ENCODE results near the gene MARK1. TPM values are rescaled to one million over a fixed set of nuclear protein-coding genes. Genes with fewer than 3 reads are reported as not detected.

Gene MARK1
- total RNA-seq, 1 donor from 2014 or later, result 12.5 TPM

- H3K36me3 Mint-ChIP-seq (ENCODE audit: low read depth, unreplicated experiment), result peaks cover 4% of the 10 kb centered on the region
- no peak for DNase-seq (ENCODE audit: low spot score)
- H3K9me3 Mint-ChIP-seq (ENCODE audit: unreplicated experiment), result no peaks in the 10 kb centered on the region
- peak overlapping the region; percentile 83 for H3K4me3 Mint-ChIP-seq (ENCODE audit: unreplicated experiment)
- H3K27me3 Mint-ChIP-seq (ENCODE audit: unreplicated experiment), result no peaks in the 10 kb centered on the region
- TF ChIP-seq, protein P1, sequence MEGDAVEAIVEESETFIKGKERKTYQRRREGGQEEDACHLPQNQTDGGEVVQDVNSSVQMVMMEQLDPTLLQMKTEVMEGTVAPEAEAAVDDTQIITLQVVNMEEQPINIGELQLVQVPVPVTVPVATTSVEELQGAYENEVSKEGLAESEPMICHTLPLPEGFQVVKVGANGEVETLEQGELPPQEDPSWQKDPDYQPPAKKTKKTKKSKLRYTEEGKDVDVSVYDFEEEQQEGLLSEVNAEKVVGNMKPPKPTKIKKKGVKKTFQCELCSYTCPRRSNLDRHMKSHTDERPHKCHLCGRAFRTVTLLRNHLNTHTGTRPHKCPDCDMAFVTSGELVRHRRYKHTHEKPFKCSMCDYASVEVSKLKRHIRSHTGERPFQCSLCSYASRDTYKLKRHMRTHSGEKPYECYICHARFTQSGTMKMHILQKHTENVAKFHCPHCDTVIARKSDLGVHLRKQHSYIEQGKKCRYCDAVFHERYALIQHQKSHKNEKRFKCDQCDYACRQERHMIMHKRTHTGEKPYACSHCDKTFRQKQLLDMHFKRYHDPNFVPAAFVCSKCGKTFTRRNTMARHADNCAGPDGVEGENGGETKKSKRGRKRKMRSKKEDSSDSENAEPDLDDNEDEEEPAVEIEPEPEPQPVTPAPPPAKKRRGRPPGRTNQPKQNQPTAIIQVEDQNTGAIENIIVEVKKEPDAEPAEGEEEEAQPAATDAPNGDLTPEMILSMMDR (IDR thresholded peaks at IDR 0.05; ENCODE audit: unreplicated experiment), result no peak
- peaks cover 23% of the 10 kb centered on the region for H3K4me1 Mint-ChIP-seq (ENCODE audit: unreplicated experiment)
- H3K27ac Mint-ChIP-seq (ENCODE audit: unreplicated experiment), result no peak overlapping the region
These were observed 163.2 kb downstream of the MARK1 start for GRCh38 chr1:220691053-220691684.

- Mint-ChIP-seq H3K27ac (ENCODE audit: unreplicated experiment) (no peak overlapping the region), H3K27me3 (ENCODE audit: unreplicated experiment) (no peaks in the 10 kb centered on the region), H3K9me3 (ENCODE audit: unreplicated experiment) (no peaks in the 10 kb centered on the region), H3K4me3 (ENCODE audit: unreplicated experiment) (no peak overlapping the region), H3K4me1 (ENCODE audit: unreplicated experiment) (peaks cover 23% of the 10 kb centered on the region), H3K36me3 (ENCODE audit: low read depth, unreplicated experiment) (peaks cover 4% of the 10 kb centered on the region)
- TF ChIP-seq, protein P1 (IDR thresholded peaks at IDR 0.05; ENCODE audit: unreplicated experiment), result no peak
- no peak for DNase-seq (ENCODE audit: low spot score)
These were observed 164.7 kb downstream of the MARK1 start for GRCh38 chr1:220692436-220693228.

DNA sequence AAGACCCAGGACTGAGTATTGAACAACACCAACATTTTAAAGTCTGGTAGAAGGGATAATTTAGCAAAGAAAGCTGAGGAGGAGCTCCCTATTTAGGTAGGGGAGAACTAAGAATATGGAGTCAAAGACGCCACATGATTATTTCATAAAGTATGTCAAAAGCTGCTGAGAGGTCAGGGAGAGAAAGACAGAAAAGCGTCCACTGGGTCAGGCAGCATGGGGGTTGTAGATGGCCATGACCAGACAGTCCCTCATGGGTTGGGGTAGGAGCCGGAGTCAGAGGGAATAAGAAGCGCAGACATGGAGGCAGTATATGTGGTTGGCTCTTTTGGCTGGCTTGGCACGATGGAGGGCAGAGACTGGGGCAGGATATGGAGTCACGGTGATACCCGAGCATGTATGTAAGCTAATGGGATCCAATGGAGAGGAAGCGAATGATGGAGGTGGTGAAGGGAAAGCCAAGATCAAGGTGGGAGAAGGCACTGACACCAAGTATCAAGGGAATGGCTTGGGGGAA, 167.0 kb downstream of the MARK1 start:
- DNase-seq (ENCODE audit: low spot score), result no peak
- no peaks in the 10 kb centered on the region for H3K27me3 Mint-ChIP-seq (ENCODE audit: unreplicated experiment)
- peaks cover 4% of the 10 kb centered on the region for H3K36me3 Mint-ChIP-seq (ENCODE audit: low read depth, unreplicated experiment)
- H3K9me3 Mint-ChIP-seq (ENCODE audit: unreplicated experiment), result no peaks in the 10 kb centered on the region
- H3K4me3 Mint-ChIP-seq (ENCODE audit: unreplicated experiment), result no peak overlapping the region
- no peak overlapping the region for H3K27ac Mint-ChIP-seq (ENCODE audit: unreplicated experiment)
- TF ChIP-seq, protein P1 (IDR thresholded peaks at IDR 0.05; ENCODE audit: unreplicated experiment), result no peak
- peaks cover 20% of the 10 kb centered on the region for H3K4me1 Mint-ChIP-seq (ENCODE audit: unreplicated experiment)

DNA sequence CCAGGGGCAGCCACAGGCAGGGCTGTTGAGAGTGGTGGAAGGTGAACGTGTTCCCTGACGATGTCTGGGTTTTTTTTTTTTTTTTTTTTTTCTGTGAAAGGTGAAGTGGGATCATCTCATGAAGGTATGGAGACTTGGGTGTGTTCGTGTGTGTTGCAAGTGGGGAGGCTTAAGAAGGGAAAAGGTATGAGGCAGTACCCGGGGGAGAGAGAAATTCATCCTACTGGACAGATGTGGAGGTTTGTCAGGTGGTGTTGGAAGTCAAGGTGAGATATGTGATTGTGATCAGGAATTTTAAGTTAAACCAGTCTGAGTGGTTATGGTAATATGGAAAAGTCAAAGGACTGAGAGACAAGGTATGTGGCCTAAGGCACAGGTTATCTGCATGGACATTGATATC, 167.5 kb downstream of the MARK1 start:
- Mint-ChIP-seq H3K4me1 (ENCODE audit: unreplicated experiment) (peaks cover 22% of the 10 kb centered on the region), H3K9me3 (ENCODE audit: unreplicated experiment) (no peaks in the 10 kb centered on the region), H3K27ac (ENCODE audit: unreplicated experiment) (no peak overlapping the region), H3K36me3 (ENCODE audit: low read depth, unreplicated experiment) (peaks cover 4% of the 10 kb centered on the region), H3K4me3 (ENCODE audit: unreplicated experiment) (no peak overlapping the region), H3K27me3 (ENCODE audit: unreplicated experiment) (no peaks in the 10 kb centered on the region)
- TF ChIP-seq, protein P1 (IDR thresholded peaks at IDR 0.05; ENCODE audit: unreplicated experiment), result no peak
- no peak for DNase-seq (ENCODE audit: low spot score)
